K562 (cell line): ENCODE results near the gene FBXL4. TPM values are rescaled to one million over a fixed set of nuclear protein-coding genes. Genes with fewer than 3 reads are reported as not detected.

ENCODE experiments used
- ATF7 ChIP-seq: fragments of 450-650 bp; IDR thresholded peaks from 2 replicates; pipeline ENCODE4 v1.7.1; 2014; ENCODE audit warnings: mild to moderate bottlenecking, moderate library complexity
- BRD9 ChIP-seq: fragments of 450-650 bp; IDR thresholded peaks from 2 replicates; pipeline ENCODE4 v1.6.1; 2018; ENCODE audit warnings: low read depth; ENCODE audit not compliant: partially characterized antibody
- DPF2 ChIP-seq: fragments of 450-650 bp; IDR thresholded peaks from 2 replicates; pipeline ENCODE4 v1.6.1; 2016
- ESRRA ChIP-seq: fragments of 450-650 bp; IDR thresholded peaks from 2 replicates; pipeline ENCODE4 v1.6.1; 2014; ENCODE audit warnings: low read depth, mild to moderate bottlenecking, moderate library complexity, borderline replicate concordance
- FOXA3 ChIP-seq, 2 experiments: fragments of 450-650 bp in 1 of 2; sonication (generic) in 1 of 2; formaldehyde crosslinking; IDR thresholded peaks in 1 of 2; conservative IDR thresholded peaks in 1 of 2; 2 replicates each; pipeline versions ENCODE4 v1.4.0 to v1.8.0; 2020 to 2022; ENCODE audit warnings: mild to moderate bottlenecking in 2 of 2, missing genetic modification reagents in 1 of 2
- LEF1 ChIP-seq: fragments of 450-650 bp; IDR thresholded peaks from 2 replicates; pipeline ENCODE4 v1.6.1; 2016; ENCODE audit warnings: mild to moderate bottlenecking
- MEF2D ChIP-seq: conservative IDR thresholded peaks from 2 replicates; pipeline ENCODE4 v1.6.1; 2016; ENCODE audit warnings: low read depth, missing genetic modification characterization, missing compliant biosample characterization
- MTA2 ChIP-seq: fragments of 450-650 bp; IDR thresholded peaks from 2 replicates; pipeline ENCODE4 v1.6.1; 2016; ENCODE audit warnings: low read depth
- MXI1 ChIP-seq: IDR thresholded peaks from 2 replicates; pipeline ENCODE4 v1.6.1; 2011; ENCODE audit warnings: low read depth, mild to moderate bottlenecking, improper control_type of control experiment, low read length
- NCOR1 ChIP-seq: fragments of 450-650 bp; IDR thresholded peaks from 2 replicates; pipeline ENCODE4 v1.6.1; 2016; ENCODE audit warnings: mild to moderate bottlenecking, moderate library complexity
- PCBP2 ChIP-seq: fragments of 200-400 bp; formaldehyde crosslinking; IDR thresholded peaks from 2 replicates; pipeline ENCODE4 v1.6.1; 2018; ENCODE audit warnings: low read length, low read depth, mild to moderate bottlenecking, moderate library complexity; ENCODE audit not compliant: poor library complexity, severe bottlenecking
- RBM25 ChIP-seq: fragments of 200-400 bp; formaldehyde crosslinking; IDR thresholded peaks from 2 replicates; pipeline ENCODE4 v1.6.1; 2018; ENCODE audit warnings: low read length, low read depth, moderate library complexity; ENCODE audit not compliant: severe bottlenecking
- TAL1 ChIP-seq: fragments of 450-650 bp; IDR thresholded peaks from 2 replicates; pipeline ENCODE4 v1.6.1; 2016; ENCODE audit warnings: mild to moderate bottlenecking
- THRAP3 ChIP-seq: fragments of 450-650 bp; IDR thresholded peaks from 2 replicates; pipeline ENCODE4 v1.6.1; 2016; ENCODE audit warnings: mild to moderate bottlenecking, inconsistent platforms, borderline replicate concordance
- ZBTB17 ChIP-seq: fragments of 450-650 bp; formaldehyde crosslinking; IDR thresholded peaks from 2 replicates; pipeline ENCODE4 v1.4.0; 2020; ENCODE audit warnings: mild to moderate bottlenecking
- ZNF217 ChIP-seq: sonication (generic); formaldehyde crosslinking; IDR thresholded peaks from 2 replicates; pipeline ENCODE4 v1.8.0; 2022; ENCODE audit warnings: mild to moderate bottlenecking, missing genetic modification reagents
- ZNF384 ChIP-seq: IDR thresholded peaks from 2 replicates; pipeline ENCODE4 v1.6.1; 2012; ENCODE audit warnings: low read depth, low read length, improper control_type of control experiment
- ZNF764 ChIP-seq: fragments of 250-450 bp; sonication (Bioruptor Pico); IDR thresholded peaks from 2 replicates; pipeline ENCODE4 v1.4.0; 2020; ENCODE audit warnings: low read depth, mild to moderate bottlenecking, moderate library complexity
- polyA plus RNA-seq, 8 experiments: library from polyadenylated mRNA; depleted of rRNA in 4 of 8; stranded (reverse) in 5 of 8; unstranded in 3 of 8; fragments of >200 nt; fragmentation: Nextera tagmentation in 2 of 8; fragmentation: Illumina TruSeq in 1 of 8; extraction: Ambion mirVana in 2 of 8; extraction: Trizol in 1 of 8; gene quantifications; 2 replicates each; pipeline versions ENCODE4 v1.2.1 to v1.2.3, GENCODE V29; 2011 to 2014; ENCODE audit warnings: inconsistent platforms in 1 of 8, missing spikeins in 1 of 8
- total RNA-seq, 7 experiments: library from RNA; depleted of rRNA in 6 of 7; stranded (reverse); fragments of >200 nt in 6 of 7; fragmentation: Illumina TruSeq in 2 of 7; extraction: Trizol in 2 of 7; gene quantifications; 2 replicates each; pipeline versions ENCODE4 v1.2.1 to v1.2.3, GENCODE V29; 2011 to 2021; ENCODE audit warnings: low replicate concordance in 1 of 7
- TF ChIP-seq, protein P1 (sequence below): fragments of 450-650 bp; formaldehyde crosslinking; IDR thresholded peaks from 2 replicates; pipeline ENCODE4 v1.4.0; 2022; ENCODE audit warnings: missing genetic modification characterization
- TF ChIP-seq, protein P2 (sequence below): sonication (generic); formaldehyde crosslinking; IDR thresholded peaks from 2 replicates; pipeline ENCODE4 v1.8.0; 2023; ENCODE audit warnings: mild to moderate bottlenecking, missing genetic modification reagents
- TF ChIP-seq, protein P3 (sequence below): sonication (generic); formaldehyde crosslinking; IDR thresholded peaks from 2 replicates; pipeline ENCODE4 v1.8.1; 2022; ENCODE audit warnings: missing genetic modification reagents
- TF ChIP-seq, protein P4 (sequence below): conservative IDR thresholded peaks from 2 replicates; pipeline ENCODE4 v1.6.1; 2011; ENCODE audit warnings: low read depth, mild to moderate bottlenecking, low read length; ENCODE audit not compliant: control insufficient read depth
- TF ChIP-seq, protein P5 (sequence below): fragments of 450-650 bp; IDR thresholded peaks from 2 replicates; pipeline ENCODE4 v1.7.0; 2016; ENCODE audit warnings: borderline replicate concordance

Gene FBXL4
- total and polyA plus RNA-seq, 9 of the 15 experiments (the other 6 are each of a cell fraction or from before 2014, with no cell fraction given) = 4.2 to 23.1 (median 7.7) TPM

DNA sequence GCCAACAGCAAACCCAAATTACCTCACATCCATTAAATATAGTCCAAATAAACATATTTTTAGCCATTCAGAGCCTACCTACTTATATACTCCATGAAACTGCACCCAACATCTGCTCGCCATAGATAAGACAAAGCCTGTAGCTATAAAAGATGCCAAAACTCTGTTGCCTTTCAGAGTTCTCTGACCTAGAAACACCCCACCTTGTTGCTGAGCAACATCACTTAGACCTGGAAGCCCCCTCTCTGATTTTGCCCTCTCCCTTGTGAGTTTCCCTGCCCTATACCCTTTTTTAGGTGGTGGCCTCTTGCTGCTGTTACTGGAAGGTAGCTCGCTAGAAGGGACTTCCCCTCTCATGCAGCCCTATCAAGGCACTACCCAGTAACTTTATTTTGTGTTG, 27.7 kb upstream of the FBXL4 start (continued):
- TF ChIP-seq BRD9 (no peak), DPF2 (peak; percentile 34; the same call in 1 of the 2 replicates), MTA2 (peak; percentile 62), ESRRA (no peak), RBM25 (no peak), ZNF384 (no peak), NCOR1 (peak; percentile 40), LEF1 (0 out of 2 replicates have a peak, but pooled peaks have one; percentile 23), THRAP3 (no peak), ZNF217 (CRISPR knock-in tag) (no peak), ZNF764 (CRISPR knock-in tag) (no peak), FOXA3 (CRISPR knock-in tag; conservative IDR thresholded peaks at IDR 0.05 in 1 of 2, IDR thresholded peaks at IDR 0.05 in 1 of 2) (no peak), ZBTB17 (CRISPR knock-in tag) (no peak), TAL1 (peak; percentile 74), MXI1 (no peak), ATF7 (no peak), MEF2D (tag) (peak; percentile 90), PCBP2 (no peak)
- TF ChIP-seq, protein P1, sequence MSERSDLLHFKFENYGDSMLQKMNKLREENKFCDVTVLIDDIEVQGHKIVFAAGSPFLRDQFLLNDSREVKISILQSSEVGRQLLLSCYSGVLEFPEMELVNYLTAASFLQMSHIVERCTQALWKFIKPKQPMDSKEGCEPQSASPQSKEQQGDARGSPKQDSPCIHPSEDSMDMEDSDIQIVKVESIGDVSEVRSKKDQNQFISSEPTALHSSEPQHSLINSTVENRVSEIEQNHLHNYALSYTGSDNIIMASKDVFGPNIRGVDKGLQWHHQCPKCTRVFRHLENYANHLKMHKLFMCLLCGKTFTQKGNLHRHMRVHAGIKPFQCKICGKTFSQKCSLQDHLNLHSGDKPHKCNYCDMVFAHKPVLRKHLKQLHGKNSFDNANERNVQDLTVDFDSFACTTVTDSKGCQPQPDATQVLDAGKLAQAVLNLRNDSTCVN (CRISPR knock-in tag) = no peak
- TF ChIP-seq, protein P2, sequence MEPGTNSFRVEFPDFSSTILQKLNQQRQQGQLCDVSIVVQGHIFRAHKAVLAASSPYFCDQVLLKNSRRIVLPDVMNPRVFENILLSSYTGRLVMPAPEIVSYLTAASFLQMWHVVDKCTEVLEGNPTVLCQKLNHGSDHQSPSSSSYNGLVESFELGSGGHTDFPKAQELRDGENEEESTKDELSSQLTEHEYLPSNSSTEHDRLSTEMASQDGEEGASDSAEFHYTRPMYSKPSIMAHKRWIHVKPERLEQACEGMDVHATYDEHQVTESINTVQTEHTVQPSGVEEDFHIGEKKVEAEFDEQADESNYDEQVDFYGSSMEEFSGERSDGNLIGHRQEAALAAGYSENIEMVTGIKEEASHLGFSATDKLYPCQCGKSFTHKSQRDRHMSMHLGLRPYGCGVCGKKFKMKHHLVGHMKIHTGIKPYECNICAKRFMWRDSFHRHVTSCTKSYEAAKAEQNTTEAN (CRISPR knock-in tag) = no peak
- TF ChIP-seq, protein P3, sequence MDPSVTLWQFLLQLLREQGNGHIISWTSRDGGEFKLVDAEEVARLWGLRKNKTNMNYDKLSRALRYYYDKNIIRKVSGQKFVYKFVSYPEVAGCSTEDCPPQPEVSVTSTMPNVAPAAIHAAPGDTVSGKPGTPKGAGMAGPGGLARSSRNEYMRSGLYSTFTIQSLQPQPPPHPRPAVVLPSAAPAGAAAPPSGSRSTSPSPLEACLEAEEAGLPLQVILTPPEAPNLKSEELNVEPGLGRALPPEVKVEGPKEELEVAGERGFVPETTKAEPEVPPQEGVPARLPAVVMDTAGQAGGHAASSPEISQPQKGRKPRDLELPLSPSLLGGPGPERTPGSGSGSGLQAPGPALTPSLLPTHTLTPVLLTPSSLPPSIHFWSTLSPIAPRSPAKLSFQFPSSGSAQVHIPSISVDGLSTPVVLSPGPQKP (CRISPR knock-in tag) = no peak
- TF ChIP-seq, protein P4, sequence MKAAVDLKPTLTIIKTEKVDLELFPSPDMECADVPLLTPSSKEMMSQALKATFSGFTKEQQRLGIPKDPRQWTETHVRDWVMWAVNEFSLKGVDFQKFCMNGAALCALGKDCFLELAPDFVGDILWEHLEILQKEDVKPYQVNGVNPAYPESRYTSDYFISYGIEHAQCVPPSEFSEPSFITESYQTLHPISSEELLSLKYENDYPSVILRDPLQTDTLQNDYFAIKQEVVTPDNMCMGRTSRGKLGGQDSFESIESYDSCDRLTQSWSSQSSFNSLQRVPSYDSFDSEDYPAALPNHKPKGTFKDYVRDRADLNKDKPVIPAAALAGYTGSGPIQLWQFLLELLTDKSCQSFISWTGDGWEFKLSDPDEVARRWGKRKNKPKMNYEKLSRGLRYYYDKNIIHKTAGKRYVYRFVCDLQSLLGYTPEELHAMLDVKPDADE = no peak
- TF ChIP-seq, protein P5, sequence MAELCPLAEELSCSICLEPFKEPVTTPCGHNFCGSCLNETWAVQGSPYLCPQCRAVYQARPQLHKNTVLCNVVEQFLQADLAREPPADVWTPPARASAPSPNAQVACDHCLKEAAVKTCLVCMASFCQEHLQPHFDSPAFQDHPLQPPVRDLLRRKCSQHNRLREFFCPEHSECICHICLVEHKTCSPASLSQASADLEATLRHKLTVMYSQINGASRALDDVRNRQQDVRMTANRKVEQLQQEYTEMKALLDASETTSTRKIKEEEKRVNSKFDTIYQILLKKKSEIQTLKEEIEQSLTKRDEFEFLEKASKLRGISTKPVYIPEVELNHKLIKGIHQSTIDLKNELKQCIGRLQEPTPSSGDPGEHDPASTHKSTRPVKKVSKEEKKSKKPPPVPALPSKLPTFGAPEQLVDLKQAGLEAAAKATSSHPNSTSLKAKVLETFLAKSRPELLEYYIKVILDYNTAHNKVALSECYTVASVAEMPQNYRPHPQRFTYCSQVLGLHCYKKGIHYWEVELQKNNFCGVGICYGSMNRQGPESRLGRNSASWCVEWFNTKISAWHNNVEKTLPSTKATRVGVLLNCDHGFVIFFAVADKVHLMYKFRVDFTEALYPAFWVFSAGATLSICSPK = no peak
